ENCODE measurements around the gene PLXNA2.

DNA sequence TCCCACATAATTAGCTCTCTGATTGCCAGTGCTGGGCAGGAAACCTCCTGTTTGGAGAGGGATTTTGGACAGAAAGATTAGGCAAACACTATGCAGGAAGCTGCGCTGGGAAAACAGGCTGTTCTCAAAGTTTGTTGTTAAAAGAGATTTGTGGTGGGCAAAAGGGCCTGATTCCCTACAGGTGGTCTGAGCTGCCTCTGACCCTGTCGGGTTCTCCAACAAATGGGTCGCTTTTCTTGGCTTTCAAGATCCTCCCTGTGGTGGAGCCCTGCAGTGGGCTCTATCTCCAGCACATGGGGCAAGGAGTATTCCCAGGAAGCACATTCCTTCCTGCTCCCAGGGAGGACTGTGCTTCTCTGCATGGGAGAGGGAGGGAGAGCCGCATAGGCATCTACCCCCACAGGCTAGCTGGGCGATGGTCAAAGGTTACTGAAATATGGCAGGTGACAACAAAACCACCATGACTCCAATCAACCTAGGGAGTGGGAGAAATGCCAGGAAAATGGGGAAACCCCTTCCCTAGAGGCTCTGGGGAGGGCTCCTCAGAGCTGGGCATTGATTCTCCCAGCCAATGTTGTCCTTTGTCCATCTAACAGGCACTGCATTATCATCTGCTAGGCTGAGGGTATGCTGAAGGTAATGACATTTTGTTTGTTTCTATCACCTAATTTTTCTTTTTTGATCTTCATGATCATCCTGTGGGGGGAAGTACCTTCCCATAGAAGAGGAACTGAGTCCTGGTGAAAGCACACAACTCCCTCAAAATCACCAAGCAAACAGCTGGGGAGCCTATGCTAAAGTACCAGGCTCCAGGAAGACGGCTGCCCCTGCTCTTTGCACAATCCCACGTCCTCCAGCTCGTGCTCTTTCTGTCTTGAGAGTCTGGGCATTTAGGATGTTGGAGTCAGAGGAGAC lies 85.3 kb downstream of the PLXNA2 start:
- TF ChIP-seq CTCF (IDR thresholded peaks at IDR 0.05) = no peak
- TF ChIP-seq EZH2 (IDR thresholded peaks at IDR 0.05) = no peak
- no peak for TF ChIP-seq EZH2phosphoT487 (IDR thresholded peaks at IDR 0.05)
